Measurements from ENCODE around the gene INSRR.

The INSRR gene

DNA sequence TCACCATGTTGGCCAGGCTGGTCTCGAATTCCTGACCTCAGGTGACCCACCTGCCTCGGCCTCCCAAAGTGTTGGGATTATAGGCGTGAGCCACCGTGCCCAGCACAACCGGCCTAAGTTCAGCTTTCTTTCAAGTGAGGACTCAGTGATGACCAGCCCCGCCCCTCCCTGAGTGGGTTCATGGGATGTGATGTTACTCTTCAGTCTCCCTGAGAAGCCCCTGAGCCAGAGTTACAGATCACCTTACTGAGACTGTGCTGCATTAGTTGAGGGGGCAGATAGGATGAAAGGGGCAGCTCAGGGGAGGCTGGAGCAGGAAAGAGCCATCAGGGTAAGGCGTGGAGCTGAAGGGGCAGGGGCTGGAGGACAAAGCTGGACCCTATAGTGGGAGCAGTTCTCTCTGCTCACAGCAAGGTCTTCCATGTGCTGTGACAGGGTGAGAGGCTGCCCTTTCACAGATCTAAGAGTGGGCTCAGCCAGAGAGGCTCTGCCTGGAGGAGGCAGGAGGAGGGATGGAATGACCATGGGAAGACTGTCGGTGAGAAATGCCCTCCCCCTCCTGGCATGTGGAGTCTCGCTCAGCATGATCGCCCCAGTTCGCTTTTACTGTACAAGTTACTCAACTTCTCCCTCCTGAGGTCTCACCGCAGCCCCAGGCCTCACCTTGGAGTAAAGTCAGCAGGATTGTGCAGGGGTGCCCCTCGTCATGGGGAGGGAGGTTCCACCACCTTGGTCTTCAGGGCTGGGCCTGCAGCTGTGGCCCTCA is 55.6 kb downstream of the INSRR start:
- DNase-seq = no peak

DNA sequence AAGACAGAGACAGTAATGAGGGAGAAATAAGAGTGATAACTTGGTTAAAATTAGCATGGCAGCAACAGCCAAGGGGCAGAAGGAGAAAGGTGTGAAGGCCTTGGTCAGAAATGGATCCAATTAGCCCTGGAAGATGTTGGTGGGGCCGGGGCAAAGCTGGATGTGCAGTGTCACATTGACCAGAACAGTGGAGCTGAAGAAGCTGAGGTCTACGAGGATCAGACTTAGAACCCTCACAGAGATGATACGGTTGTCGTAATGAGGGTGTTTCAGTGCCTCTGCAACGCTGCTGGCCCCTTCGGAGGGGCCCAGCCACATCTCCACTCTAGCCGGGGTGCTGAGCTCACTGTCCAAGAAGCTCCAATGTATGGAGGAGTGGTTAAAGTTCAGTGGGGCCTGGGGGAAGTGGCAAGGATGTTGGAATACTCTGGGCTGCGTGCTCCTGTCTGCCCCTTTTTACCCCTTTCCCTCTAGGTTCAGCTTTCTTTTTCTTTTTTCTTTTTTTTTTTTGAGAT is 56.4 kb downstream of the INSRR start:
- no peak for DNase-seq

- no peak for DNase-seq
These were observed 57.4 kb downstream of the INSRR start for GRCh38 chr1:156801409-156802121.

DNA sequence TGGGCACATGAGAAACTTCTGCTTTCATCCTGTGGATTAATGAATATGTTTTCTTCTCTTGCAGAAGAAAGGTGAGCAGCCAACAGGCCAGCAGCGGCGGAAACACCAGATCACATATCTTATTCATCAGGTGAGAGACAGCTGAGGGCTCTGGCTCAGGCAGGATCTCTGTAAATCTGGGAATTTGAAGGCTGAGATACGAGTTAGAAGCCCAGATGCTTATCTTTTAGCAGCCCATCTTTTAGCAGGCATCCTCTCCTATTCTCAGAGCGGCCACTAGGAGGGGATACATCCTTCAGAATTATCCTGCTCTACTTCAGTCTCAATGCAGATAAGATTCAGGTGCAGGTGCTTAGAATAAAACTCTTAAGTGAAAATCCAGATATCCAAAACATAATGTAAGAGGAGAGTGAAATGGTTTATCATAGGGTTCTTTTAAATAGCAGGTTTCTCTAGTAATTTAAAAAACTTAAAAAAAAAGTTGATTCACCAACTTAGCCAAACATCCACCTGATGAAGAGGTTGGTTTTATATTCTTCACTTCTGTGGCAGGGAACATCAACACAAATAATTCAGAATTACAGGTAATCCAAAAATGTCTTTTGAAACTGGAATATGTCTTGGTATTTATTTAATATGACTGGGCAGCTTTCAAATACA is 61.6 kb downstream of the INSRR start:
- DNase-seq = no peak

GRCh38 chr1:156796340-156797097 is 62.4 kb downstream of the INSRR start:
- DNase-seq = no peak

DNA sequence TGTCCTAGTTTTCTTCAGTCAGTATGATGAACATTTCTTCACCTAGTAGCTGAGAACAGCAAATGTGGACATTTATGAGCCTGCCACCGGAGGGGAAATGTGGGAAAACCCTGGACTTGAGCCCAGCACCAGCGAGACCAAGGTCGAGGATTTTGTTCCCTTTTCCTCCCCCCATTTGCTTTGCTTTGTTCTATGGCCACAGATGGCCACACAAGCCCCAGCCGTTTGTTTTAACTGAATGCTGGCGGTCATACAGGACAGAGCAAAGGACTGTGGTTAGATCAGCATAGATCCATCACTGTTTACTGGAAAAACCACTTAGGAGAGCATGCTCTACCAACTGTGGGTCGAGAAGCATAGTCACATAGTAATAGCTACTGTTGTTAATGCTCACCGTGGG is 63.1 kb downstream of the INSRR start:
- no peak for DNase-seq

- no peak for DNase-seq
These were observed 63.6 kb downstream of the INSRR start for GRCh38 chr1:156795374-156795733.

DNA sequence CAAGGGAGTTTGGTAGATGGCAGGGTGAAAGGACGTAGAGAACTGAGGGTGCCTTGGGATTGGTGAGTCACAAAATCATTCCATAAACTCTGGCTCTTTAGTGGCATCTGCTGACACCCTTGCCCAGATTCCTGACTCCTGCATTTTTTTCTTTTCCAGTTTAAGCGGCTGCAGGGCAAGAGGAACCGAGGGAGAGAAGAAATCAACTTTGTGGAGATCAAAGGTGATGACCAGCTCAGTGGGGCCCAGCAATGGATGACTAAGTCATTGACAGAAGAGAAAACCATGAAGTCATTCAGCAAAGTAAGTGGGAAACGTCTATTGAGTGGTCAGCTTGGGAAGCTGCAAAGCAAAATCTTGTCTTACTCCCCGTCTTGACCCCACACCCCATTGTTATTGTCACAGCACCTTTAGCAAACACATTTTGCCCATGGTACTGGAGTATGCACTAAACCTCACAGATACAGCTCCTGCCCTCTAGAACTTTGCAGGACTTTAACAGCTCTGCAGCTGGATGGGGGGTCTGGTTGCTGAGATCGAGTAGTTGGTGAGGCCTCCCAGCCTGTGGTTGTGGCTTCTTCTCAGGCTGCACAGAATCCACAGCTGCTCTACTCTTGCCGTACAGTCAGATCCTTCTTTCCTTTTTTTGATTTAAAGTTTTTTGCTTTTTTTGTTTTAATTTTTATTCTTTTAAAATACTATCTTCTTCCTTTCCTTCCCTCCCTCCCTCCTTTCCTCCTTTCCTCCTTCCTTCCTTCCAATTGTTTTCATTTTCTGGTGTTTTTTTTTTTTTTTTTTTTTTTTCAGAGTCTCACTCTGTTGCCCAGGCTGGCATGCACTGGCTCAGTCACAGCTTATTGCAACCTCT is 64.2 kb downstream of the INSRR start:
- no peak for DNase-seq
